HG02623 (cell line): ENCODE data around the gene IMMP1L.
"Not testable (repeated sequence)": the region's sequence is repeated elsewhere in the genome, so short reads cannot be mapped to it uniquely, and the experiment has no call there.

Experiments used
- ATAC-seq: cut with Tn5 transposase; IDR thresholded peaks from one replicate; pipeline ENCODE4 v1.9.1; 2021; ENCODE audit warnings: moderate library complexity; ENCODE audit not compliant: unreplicated experiment

IMMP1L gene, protein sequence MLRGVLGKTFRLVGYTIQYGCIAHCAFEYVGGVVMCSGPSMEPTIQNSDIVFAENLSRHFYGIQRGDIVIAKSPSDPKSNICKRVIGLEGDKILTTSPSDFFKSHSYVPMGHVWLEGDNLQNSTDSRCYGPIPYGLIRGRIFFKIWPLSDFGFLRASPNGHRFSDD

DNA sequence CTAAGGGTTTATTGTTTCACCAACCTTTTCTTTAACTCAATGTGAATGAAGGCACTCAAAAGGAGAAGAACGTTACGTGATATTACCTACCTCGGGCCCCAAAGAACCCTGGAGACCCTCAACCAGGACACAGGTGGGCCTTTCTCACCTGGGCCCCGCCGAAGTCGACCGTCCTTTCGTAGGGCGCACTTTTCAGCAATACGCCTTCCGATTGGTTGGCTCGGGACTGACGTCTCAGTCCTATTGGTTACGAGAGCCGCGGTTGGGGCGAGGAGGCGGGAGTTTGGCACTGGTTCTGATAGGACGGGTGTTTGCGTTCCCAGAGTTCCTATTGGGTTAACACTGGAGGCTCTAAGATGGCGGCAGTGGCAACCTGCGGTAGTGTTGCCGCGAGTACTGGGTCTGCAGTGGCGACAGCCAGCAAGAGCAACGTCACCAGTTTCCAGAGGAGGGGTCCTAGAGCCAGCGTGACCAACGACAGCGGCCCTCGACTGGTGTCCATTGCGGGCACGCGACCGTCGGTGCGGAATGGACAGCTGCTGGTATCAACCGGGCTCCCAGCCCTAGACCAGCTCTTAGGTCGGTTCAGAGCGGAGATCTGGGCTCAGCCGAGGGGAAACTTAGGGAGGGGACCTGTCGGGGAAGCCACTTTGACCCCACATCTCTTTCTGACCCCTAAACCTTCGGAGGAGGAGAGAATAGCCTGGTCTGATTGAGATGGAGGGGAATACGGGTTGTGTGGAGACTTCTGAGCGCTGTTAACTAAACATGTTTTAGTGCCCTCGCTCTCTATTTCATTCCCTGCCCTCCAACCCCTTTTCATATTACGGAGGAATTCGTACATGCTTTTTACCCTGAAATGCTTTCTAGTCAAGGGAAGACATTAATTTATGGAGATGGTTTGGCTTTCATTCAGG, at the start of gene IMMP1L, which contains the start of gene ELP4:
TSS of gene IMMP1L (minus strand) at position 194 of the 917 bp plus-strand sequence. CDS start 46,346 bp downstream, outside the sequence.
TSS of gene ELP4 (plus strand) at position 339 of the 917 bp plus-strand sequence. CDS start at position 357, 18 bp downstream.
- ATAC-seq, result peak; percentile 100

DNA sequence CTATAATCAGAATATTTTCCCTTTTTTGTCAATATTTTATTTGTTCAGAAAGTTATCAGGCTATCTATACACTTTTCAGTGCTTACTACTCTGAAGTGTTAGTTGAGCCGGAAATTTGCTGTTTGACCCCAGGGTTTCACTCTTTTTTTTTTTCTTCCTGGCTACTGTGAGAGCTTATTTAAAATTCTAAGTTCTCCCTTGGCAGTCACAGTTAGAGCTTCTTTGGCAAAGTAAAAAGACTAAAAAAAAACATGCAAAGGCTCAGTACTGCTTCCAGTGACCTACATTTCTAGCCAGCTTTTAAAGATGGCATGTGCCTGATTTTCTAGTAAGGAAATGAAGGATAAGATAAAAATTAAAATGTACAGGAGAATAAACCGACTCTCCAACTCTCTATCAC, 48.6 kb upstream of the IMMP1L start:
- no peak for ATAC-seq

DNA sequence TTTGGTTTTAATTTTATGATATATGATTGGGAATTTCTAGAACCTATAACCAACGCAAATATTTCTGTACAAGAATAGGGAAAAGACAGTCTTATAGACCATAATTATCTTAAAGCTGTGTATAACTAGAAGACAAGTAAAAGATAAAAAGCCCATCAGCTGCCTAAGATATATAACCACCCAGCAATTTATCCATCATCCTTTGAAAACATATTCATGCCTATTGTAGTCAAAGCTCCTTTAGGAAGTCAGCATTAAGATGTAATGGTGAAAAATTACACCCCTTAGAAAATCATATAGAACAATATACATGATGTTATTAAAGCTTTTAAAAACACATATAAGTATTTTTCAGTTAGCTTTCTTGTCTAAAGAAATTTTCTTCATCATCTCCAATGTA, 46.5 kb upstream of the IMMP1L start:
- ATAC-seq, result no peak

DNA sequence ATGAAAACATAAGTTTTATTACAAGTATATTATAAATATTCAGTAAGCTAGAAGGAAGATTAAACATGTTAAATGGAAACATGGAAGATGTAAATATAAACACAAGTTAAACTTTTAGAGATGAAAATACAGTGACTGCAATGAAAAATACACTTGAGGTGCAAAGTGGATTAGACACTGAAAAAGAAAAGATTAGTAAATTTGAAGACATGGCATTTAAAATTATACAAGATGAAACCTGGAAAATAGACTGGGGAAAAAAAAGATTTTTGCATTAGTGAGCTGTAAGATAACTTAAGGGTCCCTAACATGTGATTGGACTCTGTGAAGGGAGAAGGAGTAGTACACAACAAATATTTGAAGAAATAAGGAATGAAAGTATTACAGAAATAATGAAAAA, 33.4 kb upstream of the IMMP1L start:
- no peak for ATAC-seq

DNA sequence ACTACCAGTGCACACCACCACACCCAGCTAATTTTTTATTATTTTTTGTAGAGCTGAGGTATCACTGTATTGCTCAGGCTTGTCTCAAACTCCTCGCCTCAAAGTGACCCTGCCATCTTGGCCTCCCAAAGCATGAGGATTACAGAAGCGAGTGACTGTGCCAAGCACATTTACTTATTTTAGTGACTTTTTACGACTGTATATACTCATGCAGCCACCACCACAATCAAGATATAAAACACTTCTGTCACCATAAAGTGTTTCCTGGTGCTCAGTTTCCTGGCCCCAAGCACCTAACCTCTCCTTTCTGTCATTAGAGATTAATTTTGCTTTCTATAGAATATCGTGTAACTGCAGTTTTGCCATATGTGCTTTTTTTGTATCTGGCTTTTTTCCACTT, 26.1 kb upstream of the IMMP1L start:
- no peak for ATAC-seq

DNA sequence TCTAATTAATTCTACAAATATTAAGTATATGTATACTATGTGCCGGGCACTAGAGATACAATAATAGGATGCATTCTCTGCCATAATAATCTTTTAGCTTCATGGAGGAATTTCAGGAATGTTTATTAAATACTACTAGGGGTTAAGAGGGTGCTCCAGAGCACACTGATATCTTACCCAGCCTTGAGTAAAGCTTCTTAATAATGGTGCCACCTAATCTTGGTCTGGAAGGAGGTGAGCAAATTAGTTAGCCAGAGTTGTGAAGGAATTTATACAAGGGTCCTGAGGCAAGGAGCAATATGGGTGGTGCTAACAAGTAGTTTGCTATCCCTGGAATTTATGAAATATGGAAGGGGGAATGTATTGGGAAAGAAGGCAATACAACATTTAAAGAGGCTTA, 21.9 kb upstream of the IMMP1L start:
- ATAC-seq, result no peak

DNA sequence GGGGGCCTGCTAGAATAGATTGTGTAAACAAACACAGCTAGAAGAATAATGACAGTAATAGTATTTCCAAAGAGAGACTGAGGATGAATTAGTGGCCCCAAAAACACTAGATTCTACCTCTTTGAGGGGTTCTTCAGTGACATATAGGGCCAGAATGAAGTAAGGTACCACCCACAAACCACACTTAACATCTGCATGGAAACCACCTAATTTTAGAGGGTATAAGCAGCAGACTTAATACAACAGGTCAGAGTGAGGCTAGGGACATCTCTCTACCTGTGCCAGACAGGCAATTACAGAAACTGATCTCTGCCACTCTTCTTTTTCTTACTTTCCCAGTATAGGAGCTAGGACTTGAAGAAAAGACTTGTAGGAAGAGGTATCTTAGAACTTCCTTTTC, 20.3 kb upstream of the IMMP1L start:
- ATAC-seq, result peak; percentile 72

DNA sequence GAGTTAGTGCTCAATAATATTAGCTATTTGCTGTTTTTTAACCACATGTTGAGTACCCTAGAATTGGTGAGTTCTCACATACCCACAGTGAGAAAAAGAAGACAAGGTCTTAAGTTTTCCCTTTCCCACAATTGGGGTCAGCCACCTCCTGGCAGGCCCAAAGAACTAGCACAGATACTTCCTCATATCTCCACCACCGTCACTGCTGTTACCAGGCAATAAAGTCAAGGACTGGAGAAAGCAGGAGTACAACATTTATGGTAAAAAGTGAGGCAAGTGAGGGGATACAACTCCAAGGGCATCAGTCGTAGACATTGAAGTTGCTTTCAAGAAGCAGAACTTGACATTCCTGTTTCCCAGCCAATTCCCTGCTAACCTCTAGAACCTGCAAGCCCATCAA, 19.8 kb upstream of the IMMP1L start:
- ATAC-seq, result no peak

DNA sequence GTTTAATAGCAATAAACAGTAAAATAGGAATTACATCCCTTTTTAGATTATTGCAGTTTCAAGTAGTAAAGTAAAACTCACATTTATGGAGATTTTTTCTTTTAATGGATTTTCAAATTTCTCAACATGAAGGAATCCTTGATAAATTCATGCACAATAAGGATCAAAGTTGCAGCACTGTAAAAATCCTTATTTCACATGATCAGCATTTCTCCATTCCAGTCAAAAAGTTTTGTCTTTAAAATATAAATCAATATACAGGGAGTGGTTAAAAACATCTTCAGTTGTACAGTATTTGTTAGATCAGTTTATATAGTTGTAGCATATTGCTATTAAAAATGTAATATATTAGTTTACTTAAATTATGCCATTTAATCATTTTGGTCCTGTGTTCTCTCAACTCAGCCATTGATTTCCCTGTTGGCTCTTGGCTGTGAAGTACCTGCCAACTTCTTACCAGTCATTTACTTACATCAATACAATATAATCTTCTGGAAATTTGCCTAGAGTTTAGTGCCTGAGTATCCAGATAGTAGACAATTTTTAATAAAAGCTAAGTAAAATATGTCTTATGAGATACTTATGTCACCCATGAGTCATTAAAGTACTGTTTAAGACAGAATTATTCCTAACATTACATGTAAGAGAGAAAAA, 12.2 kb upstream of the IMMP1L start:
- no peak for ATAC-seq

DNA sequence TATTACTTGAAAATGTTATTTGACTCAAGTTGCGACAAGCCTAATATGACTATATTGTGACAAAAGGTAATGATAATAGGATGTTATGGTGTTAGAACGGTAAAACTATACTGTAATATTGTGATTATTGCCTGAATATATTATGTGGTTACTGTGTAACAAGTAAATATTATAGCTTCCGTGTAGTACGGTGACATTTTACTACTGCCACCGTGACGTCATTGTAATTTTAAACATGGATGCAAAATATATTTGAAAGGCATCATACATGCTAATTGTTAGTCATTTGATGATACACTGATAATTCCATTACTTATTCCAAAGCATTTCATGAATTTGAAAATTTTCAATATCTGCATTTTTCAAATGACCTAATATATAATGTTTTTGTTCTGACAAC, 2.7 kb upstream of the IMMP1L start:
- ATAC-seq, result no peak

DNA sequence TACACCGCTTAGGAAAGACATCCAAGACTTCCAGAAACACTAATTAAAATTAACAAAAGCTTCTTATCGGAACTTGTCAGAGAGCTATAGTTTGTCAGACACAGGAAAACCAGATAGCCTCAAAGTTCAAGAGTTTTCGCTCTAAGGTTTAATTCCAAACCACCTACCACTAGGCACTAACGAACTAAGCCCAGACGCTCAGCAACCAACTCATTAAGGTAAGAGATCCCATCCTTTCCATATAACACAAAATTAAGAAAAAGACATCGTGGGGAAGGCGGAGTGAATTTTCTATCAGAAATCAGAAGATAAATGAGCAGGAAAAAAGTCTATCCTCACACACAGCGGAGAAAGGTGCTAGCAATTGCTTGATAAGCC, 382 bp downstream of the IMMP1L start:
- peak; percentile 6 for ATAC-seq

DNA sequence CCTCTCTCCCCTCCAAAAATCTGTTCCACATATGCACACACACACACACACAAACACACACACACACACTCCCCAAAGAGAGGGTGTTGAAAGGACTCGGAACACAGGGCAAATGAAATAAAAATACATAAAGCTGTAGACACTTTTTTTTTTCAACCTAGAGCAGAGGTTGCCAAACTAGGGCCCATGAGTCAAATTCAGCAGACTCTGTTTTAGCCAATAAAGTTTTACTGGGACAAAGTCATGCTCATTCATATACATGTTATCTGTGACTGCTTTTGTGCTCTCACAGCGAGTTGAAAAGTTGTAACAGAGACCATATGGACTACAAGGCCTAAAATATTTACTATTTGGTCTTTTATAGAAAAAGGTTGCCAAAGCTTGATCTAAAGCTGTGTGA, 8.9 kb downstream of the IMMP1L start:
- ATAC-seq, result no peak

DNA sequence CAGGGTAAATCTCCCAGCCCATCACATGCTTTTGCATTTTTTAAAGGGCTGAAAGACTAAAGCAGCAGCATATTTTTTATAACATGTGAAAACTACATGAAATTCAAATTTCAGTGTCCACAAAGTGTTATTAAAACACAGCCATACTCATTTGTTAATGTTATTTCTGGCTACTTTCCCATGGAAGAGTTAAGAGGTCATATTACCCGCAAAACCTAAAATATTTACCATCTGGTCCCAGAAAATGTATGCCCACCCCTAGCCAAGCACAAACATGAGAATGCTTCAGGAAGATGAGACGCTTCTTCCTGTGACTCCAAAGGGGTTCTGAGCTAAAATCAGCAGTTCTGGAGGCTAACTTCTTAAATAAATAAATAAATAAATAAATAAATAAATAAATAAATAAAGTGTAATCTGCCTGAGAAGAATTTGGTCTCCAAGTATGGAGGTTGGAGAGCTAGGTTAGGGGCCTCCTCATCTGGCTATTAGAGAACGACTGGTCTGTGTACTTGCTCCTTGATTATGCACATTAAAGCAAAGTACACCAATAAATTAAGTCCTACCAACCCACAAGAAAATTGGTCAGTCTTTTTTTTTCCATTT, 9.7 kb downstream of the IMMP1L start:
- ATAC-seq, result no peak

DNA sequence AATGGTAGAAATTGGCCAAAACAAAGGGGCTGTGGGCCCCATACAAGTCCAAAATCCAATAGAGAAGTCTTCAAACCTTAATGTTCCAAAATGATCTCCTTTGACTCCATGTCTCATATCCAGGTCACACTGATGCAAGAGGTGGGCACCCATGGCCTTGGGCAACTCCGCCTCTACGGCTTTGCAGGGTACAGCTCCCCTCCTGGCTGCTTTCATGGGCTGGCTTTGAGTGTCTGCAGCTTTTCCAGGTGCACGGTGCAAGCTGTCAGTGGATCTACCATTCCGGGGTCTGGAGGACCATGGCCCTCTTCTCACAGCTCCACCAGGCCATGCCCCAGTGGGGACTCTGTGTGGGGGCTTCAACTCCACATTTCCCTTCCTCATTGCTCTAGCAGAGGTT, 15.7 kb downstream of the IMMP1L start:
- not testable (repeated sequence) for ATAC-seq

DNA sequence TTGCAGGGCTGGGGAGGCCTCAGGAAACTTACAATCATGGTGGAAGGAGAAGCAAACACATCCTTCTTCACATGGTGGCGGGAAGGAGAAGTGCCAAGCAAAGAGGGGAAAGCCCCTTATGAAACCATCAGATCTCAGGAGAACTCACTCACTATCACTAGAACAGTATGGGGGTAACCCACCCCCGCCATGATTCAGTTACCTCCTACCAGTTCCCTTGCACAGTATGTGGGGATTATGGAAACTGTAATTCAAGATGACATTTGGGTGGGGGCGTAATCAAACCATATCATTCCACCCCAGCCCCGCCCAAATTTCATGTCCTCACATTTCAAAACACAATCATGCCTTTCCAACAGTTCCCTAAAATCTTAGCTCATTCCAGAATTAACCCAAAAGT, 16.2 kb downstream of the IMMP1L start:
- no peak for ATAC-seq

DNA sequence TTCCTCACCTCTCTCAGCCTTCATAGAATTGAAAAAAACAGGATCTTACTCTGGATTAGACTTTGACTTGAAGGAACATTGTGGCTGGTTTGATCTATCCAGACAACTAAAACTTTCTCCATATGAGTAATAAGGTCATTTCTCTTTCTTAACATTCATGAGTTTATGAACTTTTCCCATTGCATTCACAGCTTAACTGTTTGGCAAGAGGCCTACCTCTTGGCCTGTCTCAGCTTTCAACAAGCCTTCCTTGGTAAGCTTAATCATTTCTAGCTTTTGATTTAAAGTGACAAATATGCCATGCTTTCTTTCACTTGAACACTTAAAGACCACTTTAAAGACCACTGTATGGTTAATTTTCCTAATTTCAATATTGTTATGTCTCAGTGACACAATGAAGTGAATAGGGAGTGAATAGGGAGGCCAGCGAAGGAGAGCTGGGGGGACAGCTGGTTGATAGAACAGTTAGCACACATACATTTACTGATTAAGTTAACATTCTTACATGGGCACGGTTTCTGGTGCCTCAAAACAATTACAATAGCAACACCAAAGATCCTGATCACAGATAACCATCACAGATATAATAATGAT, 17.0 kb downstream of the IMMP1L start:
- no peak for ATAC-seq

DNA sequence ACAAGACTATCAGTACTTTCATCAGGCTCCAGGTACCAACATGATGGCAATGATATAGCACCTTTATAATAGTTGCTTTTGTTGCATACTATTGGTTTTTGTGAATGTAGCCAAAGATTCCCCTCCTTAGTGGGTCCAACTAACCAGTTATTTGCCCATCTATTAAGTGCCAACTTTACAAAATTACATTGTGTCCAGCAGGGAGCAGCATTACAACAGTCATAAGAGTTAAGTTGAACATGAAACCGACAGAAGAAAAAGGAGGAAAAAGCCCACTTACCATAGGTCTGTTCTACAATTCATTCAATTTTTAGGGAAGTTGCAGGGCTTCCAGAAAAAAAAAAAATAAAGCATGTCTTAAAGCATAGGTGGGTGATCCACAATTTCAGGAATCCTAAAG, 21.6 kb downstream of the IMMP1L start:
- ATAC-seq, result no peak

DNA sequence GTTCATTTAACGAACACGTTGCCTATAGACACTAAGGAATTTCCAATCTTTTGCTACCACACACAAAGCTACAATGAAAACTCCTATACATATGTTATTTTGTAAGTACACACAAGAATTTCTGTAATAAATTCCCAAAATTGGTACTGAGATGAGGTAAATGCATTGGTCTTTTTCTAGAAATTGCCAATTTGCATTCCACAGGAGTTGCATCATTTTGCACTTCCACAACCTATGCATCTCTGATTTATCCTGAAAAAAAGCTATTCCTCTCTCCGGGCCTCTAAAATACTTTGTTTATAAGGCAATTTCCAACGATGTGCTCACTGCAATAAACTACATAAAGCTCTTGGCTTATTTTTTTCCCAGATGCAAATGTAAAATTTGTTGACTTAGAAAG, 24.9 kb downstream of the IMMP1L start:
- no peak for ATAC-seq

DNA sequence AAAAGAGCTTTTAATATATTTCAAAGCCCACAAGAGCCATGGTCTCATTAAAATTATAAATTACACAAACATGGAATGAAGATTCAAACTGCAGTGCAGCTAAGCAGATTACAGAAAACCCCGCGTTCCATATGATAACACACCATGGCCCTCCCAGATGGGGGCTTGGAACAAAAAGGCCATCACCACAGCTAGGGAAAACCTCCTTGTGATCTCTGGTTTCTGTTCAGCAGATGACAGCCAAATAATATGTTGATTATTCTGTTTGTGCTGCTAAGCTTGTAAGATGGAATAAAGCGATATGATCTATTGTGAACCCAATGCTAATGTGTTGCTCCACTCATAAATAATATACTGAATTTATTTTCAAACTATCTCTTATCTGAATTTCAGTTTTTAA, 28.5 kb downstream of the IMMP1L start:
- ATAC-seq, result no peak

DNA sequence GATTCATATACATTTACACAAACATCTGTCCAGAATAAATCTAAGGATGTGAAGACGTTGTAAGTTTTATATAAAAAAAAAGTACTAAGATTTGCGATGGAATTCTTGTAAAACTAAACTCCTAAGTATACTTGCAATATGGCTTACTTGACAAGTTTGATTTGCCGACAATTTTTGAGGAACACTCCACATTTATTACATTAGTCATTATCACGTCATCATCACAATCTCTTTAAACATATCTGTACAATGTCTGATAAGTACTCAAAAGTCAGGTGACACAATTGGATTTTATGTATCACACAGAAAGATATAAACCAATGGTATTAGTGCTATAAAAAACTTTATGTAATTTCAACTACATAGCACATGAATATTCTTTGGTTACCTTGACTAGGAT, 30.4 kb downstream of the IMMP1L start:
- no peak for ATAC-seq

DNA sequence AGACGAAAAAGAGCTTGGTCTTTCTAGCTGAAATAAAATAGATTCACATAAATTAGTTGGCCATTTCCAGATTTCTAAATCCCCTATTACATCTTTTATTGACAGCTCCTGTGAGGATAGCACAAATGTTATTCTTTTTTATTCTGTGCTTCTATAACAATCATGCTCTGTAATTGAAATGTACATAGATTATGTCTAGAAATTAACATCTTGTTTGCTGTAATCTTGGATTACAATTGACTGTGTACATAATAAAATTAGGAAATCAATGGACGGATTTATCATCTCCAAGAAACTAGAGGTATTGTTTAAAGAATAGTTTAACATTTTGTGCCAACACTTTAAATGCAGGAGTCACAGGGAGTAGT, 31.2 kb downstream of the IMMP1L start:
- no peak for ATAC-seq
